B cell (primary cell): ENCODE data around the gene ZNF22. TPM values are rescaled to one million over a fixed set of nuclear protein-coding genes. Genes with fewer than 3 reads are reported as not detected.
A peak's percentile ranks its signal among the peaks of the same experiment; 100 is the strongest.

ENCODE experiments used
- ATAC-seq: fragments of 200-7000 bp; cut with Tn5 transposase; one replicate; pipeline ENCODE4 v1.10.0; 2021; ENCODE audit warnings: low read depth, mild to moderate bottlenecking, moderate number of reproducible peaks, moderate library complexity
- CTCF ChIA-PET: fragments of 350-600 bp; sonication (Branson Sonifier 250); formaldehyde crosslinking; loops from one replicate; lab custom pipeline; 2021; ENCODE audit warnings: antibody characterized with exemption, inconsistent platforms; lab: Charles Lee
- POLR2A ChIA-PET: fragments of 350-600 bp; sonication (Branson Sonifier 250); formaldehyde crosslinking; loops from one replicate; lab custom pipeline; 2021; ENCODE audit warnings: antibody characterized with exemption; lab: Charles Lee
- DNase-seq: peaks from one replicate; pipeline ENCODE4 v3.0.0; 2013
- H2AFZ ChIP-seq: 2 replicates; pipeline ENCODE4 v1.6.1; 2012; ENCODE audit warnings: mild to moderate bottlenecking, low read depth, low read length; ENCODE audit not compliant: insufficient read depth, poor library complexity, severe bottlenecking
- H3K27ac ChIP-seq, 2 donors: 1 replicate in 1 of 2; 2 replicates in 1 of 2; pipeline ENCODE4 v1.5.1; 2012 to 2013; ENCODE audit warnings: low read length in 2 of 2, mild to moderate bottlenecking in 2 of 2, moderate library complexity in 1 of 2
- H3K27me3 ChIP-seq, 4 experiments: fragments of 200-600 bp in 1 of 4; sonication (generic) in 1 of 4; replicated peaks in 1 of 4; 1 replicate in 2 of 4; 2 replicates in 2 of 4; pipeline versions ENCODE4 v1.6.1 to v1.7.0; 2013 to 2016; ENCODE audit warnings: low read length in 3 of 4, mild to moderate bottlenecking in 2 of 4, mixed read lengths in 1 of 4, moderate library complexity in 1 of 4; ENCODE audit not compliant: insufficient read depth in 4 of 4, control insufficient read depth in 3 of 4; ENCODE audit errors: control extremely low read depth in 1 of 4
- H3K36me3 ChIP-seq, 2 experiments: replicated peaks in 1 of 2; 1 replicate in 1 of 2; 2 replicates in 1 of 2; pipeline versions ENCODE4 v1.6.1 to v1.7.1; 2013; ENCODE audit warnings: low read length in 1 of 2; ENCODE audit not compliant: insufficient read depth in 2 of 2, control insufficient read depth in 1 of 2; ENCODE audit errors: control extremely low read depth in 1 of 2, extremely low read depth in 1 of 2
- H3K4me1 ChIP-seq, 2 donors: fragments of 200-600 bp in 1 of 2; sonication (generic) in 1 of 2; 1 replicate in 1 of 2; 2 replicates in 1 of 2; pipeline versions ENCODE4 v1.5.1 to v1.6.1; 2013 to 2017; ENCODE audit warnings: low read length in 2 of 2; ENCODE audit not compliant: control insufficient read depth in 2 of 2, insufficient read depth in 2 of 2
- H3K4me2 ChIP-seq: replicated peaks from 2 replicates; pipeline ENCODE3; 2012; ENCODE audit warnings: mild to moderate bottlenecking, low read depth, low read length; ENCODE audit not compliant: poor library complexity, severe bottlenecking
- H3K4me3 ChIP-seq, 5 experiments: fragments of 200-600 bp in 1 of 5; sonication (generic) in 1 of 5; 1 replicate in 3 of 5; 2 replicates in 2 of 5; pipeline versions ENCODE4 v1.5.1 to v1.7.0; 2011 to 2016; ENCODE audit warnings: low read length in 4 of 5, mild to moderate bottlenecking in 4 of 5, low read depth in 2 of 5, control low read depth in 1 of 5, moderate library complexity in 1 of 5; ENCODE audit not compliant: insufficient read depth in 1 of 5; ENCODE audit errors: control extremely low read depth in 1 of 5, extremely low read depth in 1 of 5
- H3K79me2 ChIP-seq: fragments of 200-600 bp; sonication (generic); one replicate; pipeline ENCODE4 v1.6.0; 2016; ENCODE audit warnings: low read length; ENCODE audit not compliant: control insufficient read depth, insufficient read depth
- H3K9ac ChIP-seq: fragments of 200-600 bp; sonication (generic); 2 replicates; pipeline ENCODE4 v1.6.1; 2017; ENCODE audit warnings: mild to moderate bottlenecking, low read length, moderate library complexity
- H3K9me3 ChIP-seq, 3 donors: one replicate each; pipeline versions ENCODE4 v1.6.1 to v1.7.1; 2013; ENCODE audit warnings: low read length in 2 of 3; ENCODE audit not compliant: control insufficient read depth in 2 of 3, insufficient read depth in 1 of 3; ENCODE audit errors: control extremely low read depth in 1 of 3
- H4K20me1 ChIP-seq: 2 replicates; pipeline ENCODE4 v1.6.0; 2012; ENCODE audit warnings: mild to moderate bottlenecking, low read length; ENCODE audit not compliant: insufficient read depth, control insufficient read depth, poor library complexity, severe bottlenecking
- H3K27ac Mint-ChIP-seq: one replicate; pipeline ENCODE4 v1.8.0; 2021; ENCODE audit warnings: mixed read lengths
- H3K27me3 Mint-ChIP-seq: one replicate; pipeline ENCODE4 v1.8.0; 2021; ENCODE audit warnings: mixed read lengths
- H3K4me1 Mint-ChIP-seq: one replicate; pipeline ENCODE4 v1.8.0; 2021; ENCODE audit warnings: mixed read lengths
- H3K4me3 Mint-ChIP-seq: one replicate; pipeline ENCODE4 v1.8.0; 2021; ENCODE audit warnings: mixed read lengths
- H3K9me3 Mint-ChIP-seq: one replicate; pipeline ENCODE4 v1.8.0; 2022; ENCODE audit warnings: mixed read lengths; ENCODE audit not compliant: insufficient read depth
- EZH2 ChIP-seq: IDR thresholded peaks from 2 replicates; pipeline ENCODE4 v1.6.1; 2012; ENCODE audit warnings: borderline replicate concordance, low read depth, mild to moderate bottlenecking, moderate library complexity, low read length; ENCODE audit not compliant: insufficient read depth, poor library complexity, severe bottlenecking
- WGBS: methylation state at CpG from one replicate; pipeline ENCODE4 v1.1.5; 2013; ENCODE audit warnings: missing lambda C conversion rate; ENCODE audit not compliant: insufficient coverage; 5-methylcytosine and 5-hydroxymethylcytosine counted together
- intact Hi-C: fragments of 100-400 bp; cut with micrococcal nuclease; formaldehyde crosslinking; loops from one replicate; pipeline ENCODE4 v1.10.0; 2022
- polyA plus RNA-seq: library from polyadenylated mRNA; depleted of rRNA; stranded (reverse); fragments of >200 nt; gene quantifications from 2 replicates; pipeline ENCODE4 v1.2.3, GENCODE V29; 2012
- total RNA-seq, 2 donors: library from RNA; stranded (reverse); fragments of 120-200 nt in 1 of 2; gene quantifications; 1 replicate in 1 of 2; 2 replicates in 1 of 2; pipeline versions ENCODE4 v1.2.3 to v1.2.4, GENCODE V29; 2013 to 2022
- TF ChIP-seq, protein P1 (sequence below): fragments of 200-600 bp; IDR thresholded peaks from one replicate; pipeline ENCODE4 v1.8.0; 2022; ENCODE audit warnings: antibody characterized with exemption, mild to moderate bottlenecking

Gene ZNF22
- total and polyA plus RNA-seq, 2 donors (not counting 1 experiment from before 2014, with no cell fraction given) = 7.7 to 31.4 TPM

DNA sequence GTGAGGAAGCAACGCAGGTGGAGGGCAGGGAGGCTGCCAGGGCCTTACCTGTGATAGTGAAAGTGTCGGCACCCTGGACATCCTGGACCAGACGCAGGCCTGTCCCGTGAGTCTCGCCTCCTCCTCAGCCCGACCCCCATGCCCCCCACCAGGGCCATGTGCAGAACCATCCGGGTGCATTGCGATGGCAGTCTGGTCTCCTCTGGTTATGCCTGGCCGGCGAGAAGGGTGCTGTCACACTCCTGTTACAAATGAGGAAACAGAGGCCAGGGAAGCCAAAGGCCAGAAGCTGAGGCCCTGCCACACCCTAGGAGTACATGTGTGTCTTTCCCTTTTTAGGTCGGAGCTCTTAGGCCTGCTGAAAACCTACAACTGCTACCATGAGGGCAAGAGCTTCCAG is 29.3 kb upstream of the ZNF22 start:
- ChIA-PET CTCF (interaction anchor here (1.0 kb wide), 1 partner anchor 38 kb away, joined by 4 read pairs; no protein-coding TSS in a partner anchor), POLR2A (no interaction called here)
- Histone ChIP-seq H3K27ac (no peak overlapping the region), H3K4me3 (no peak overlapping the region), H3K4me1 (peaks cover 38 to 54% of the 10 kb centered on the region in 2 donors), H2AFZ (no peak overlapping the region), H3K27me3 (peaks cover 0 to 7% (median 0%) of the 10 kb centered on the region in 4 experiments), H3K9me3 (no peaks in the 10 kb centered on the region), H3K36me3 (no peaks in the 10 kb centered on the region), H3K9ac (no peak overlapping the region), H3K79me2 (no peaks in the 10 kb centered on the region), H4K20me1 (no peaks in the 10 kb centered on the region), H3K4me2 (no peak overlapping the region)
- DNase-seq (no peak), ATAC-seq (no peak)
- H3K4me1 Mint-ChIP-seq = peaks cover 49% of the 10 kb centered on the region
- no peak overlapping the region for H3K4me3 Mint-ChIP-seq
- no peak for TF ChIP-seq EZH2
- TF ChIP-seq, protein P1, sequence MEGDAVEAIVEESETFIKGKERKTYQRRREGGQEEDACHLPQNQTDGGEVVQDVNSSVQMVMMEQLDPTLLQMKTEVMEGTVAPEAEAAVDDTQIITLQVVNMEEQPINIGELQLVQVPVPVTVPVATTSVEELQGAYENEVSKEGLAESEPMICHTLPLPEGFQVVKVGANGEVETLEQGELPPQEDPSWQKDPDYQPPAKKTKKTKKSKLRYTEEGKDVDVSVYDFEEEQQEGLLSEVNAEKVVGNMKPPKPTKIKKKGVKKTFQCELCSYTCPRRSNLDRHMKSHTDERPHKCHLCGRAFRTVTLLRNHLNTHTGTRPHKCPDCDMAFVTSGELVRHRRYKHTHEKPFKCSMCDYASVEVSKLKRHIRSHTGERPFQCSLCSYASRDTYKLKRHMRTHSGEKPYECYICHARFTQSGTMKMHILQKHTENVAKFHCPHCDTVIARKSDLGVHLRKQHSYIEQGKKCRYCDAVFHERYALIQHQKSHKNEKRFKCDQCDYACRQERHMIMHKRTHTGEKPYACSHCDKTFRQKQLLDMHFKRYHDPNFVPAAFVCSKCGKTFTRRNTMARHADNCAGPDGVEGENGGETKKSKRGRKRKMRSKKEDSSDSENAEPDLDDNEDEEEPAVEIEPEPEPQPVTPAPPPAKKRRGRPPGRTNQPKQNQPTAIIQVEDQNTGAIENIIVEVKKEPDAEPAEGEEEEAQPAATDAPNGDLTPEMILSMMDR = no peak
- 95% methylated on average over 10 of the region's 11 CpGs for WGBS
- H3K27me3 Mint-ChIP-seq = no peaks in the 10 kb centered on the region
- intact Hi-C loops = loop anchor here (5.0 kb wide), 1 partner anchor 94 kb away; no protein-coding TSS in a partner anchor
- H3K27ac Mint-ChIP-seq = no peak overlapping the region
- no peaks in the 10 kb centered on the region for H3K9me3 Mint-ChIP-seq

DNA sequence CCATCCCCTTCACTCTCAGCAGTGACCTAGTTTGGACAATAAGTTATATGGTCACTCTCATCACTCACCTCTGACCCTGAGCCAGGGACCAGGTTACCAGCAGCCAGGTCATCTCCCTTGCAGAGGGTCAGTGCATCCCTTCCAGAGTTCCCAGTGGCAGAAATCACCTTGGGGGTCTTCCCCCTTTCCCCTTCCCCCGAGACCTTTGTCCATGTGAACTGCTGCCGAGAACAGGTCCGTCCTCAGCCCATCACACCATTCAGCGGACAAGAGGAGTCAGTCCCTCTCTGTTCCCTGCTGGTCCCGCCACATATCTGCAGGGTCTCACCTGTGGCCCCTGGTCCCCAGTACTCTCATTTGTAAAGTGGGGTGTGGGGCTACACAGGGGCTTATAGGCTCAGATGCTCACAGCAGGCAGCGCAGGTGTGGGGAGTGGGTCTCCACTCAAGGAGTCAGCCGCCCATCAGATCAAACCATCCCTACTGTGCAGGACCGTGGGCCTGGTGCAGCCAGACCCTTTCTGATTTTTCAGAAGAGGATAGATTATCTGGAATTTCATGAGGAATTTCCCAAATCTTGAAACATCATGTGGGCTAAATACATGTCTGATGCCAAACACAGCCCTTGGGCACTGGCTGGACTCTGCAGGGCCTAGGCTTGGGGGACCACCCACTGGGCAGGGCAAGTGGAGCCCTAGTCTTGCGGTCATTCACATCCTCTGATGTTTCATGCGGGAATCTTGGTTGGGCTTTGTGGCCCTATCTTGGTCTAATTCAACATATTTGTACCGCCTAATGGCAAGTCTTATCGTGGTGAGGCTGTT is 28.6 kb upstream of the ZNF22 start:
- Mint-ChIP-seq H3K4me1 (peaks cover 46% of the 10 kb centered on the region), H3K4me3 (no peak overlapping the region), H3K9me3 (no peaks in the 10 kb centered on the region), H3K27ac (peak overlapping the region; percentile 10), H3K27me3 (no peaks in the 10 kb centered on the region)
- no peak overlapping the region for H3K4me3 ChIP-seq
- peaks cover 37 to 48% of the 10 kb centered on the region in 2 donors for H3K4me1 ChIP-seq
- ChIA-PET CTCF (interaction anchor here (1.1 to 2.7 kb wide), 3 partner anchors 8 to 39 kb away, joined by 3 to 55 read pairs (median 24); no protein-coding TSS in a partner anchor), POLR2A (no interaction called here)
- H3K27me3 ChIP-seq = peaks cover 0 to 9% (median 0%) of the 10 kb centered on the region in 4 experiments
- H3K27ac ChIP-seq = no peak overlapping the region
- no peaks in the 10 kb centered on the region for H4K20me1 ChIP-seq
- 96% methylated on average over 8 of the region's 12 CpGs for WGBS
- ATAC-seq (no peak), DNase-seq (no peak)
- no peak overlapping the region for H3K4me2 ChIP-seq
- no peaks in the 10 kb centered on the region for H3K9me3 ChIP-seq
- H3K36me3 ChIP-seq = no peaks in the 10 kb centered on the region
- no peak for TF ChIP-seq EZH2
- TF ChIP-seq, protein P1 = no peak
- no peaks in the 10 kb centered on the region for H3K79me2 ChIP-seq
- intact Hi-C loops = loop anchor here (5.0 kb wide), 1 partner anchor 95 kb away; no protein-coding TSS in a partner anchor
- no peak overlapping the region for H3K9ac ChIP-seq
- no peak overlapping the region for H2AFZ ChIP-seq
